WERI-Rb-1 (cell line): ENCODE results near the gene CATSPERZ.

Source experiments
- DNase-seq: peaks from one replicate; pipeline ENCODE4 v3.0.0-alpha.2; 2020
- H3K27ac ChIP-seq: fragments of 250-450 bp; sonication (Bioruptor Pico); 2 replicates; pipeline ENCODE4 v1.5.1; 2020; ENCODE audit warnings: mild to moderate bottlenecking, moderate library complexity
- H3K27me3 ChIP-seq: fragments of 250-450 bp; sonication (Bioruptor Pico); 2 replicates; pipeline ENCODE4 v1.5.1; 2021; ENCODE audit warnings: mild to moderate bottlenecking, low read depth, moderate library complexity; ENCODE audit not compliant: insufficient read depth, severe bottlenecking
- H3K36me3 ChIP-seq: fragments of 250-450 bp; sonication (Bioruptor Pico); 2 replicates; pipeline ENCODE4 v1.5.1; 2020; ENCODE audit warnings: mild to moderate bottlenecking, moderate library complexity
- H3K4me3 ChIP-seq: 2 replicates; pipeline ENCODE4 v1.5.1; 2011; ENCODE audit warnings: low read depth, mild to moderate bottlenecking, control low read depth, low read length
- H3K9me3 ChIP-seq: fragments of 250-450 bp; sonication (Bioruptor Pico); 2 replicates; pipeline ENCODE4 v1.5.1; 2021; ENCODE audit warnings: mild to moderate bottlenecking, moderate library complexity; ENCODE audit not compliant: severe bottlenecking
- TF ChIP-seq, protein P1 (sequence below): IDR thresholded peaks from 2 replicates; pipeline ENCODE4 v1.5.1; 2011; ENCODE audit warnings: low read depth, mild to moderate bottlenecking, control low read depth, inconsistent platforms, low read length

The CATSPERZ gene

DNA sequence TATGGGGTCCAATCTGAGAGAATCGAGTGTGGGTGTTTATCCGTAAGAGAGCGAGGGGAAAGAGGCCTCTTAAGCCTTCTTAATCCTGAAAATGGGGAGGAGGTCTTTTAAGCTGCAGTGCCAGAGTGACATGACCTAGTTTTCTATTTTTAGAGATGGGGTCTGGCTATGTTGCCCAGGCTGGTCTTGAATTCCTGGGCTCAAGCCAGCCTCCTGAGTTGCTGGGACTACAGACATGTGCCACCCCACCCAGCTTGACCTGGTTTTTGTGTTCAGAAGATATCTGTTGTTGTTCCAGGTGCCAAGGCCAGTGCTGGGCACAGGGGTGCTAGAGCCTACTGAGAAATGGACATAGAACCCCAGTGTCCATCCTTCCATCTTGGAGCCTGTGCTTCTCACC, 17.1 kb upstream of the CATSPERZ start:
- no peaks in the 10 kb centered on the region for H3K9me3 ChIP-seq
- TF ChIP-seq, protein P1, sequence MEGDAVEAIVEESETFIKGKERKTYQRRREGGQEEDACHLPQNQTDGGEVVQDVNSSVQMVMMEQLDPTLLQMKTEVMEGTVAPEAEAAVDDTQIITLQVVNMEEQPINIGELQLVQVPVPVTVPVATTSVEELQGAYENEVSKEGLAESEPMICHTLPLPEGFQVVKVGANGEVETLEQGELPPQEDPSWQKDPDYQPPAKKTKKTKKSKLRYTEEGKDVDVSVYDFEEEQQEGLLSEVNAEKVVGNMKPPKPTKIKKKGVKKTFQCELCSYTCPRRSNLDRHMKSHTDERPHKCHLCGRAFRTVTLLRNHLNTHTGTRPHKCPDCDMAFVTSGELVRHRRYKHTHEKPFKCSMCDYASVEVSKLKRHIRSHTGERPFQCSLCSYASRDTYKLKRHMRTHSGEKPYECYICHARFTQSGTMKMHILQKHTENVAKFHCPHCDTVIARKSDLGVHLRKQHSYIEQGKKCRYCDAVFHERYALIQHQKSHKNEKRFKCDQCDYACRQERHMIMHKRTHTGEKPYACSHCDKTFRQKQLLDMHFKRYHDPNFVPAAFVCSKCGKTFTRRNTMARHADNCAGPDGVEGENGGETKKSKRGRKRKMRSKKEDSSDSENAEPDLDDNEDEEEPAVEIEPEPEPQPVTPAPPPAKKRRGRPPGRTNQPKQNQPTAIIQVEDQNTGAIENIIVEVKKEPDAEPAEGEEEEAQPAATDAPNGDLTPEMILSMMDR, result no peak
- no peaks in the 10 kb centered on the region for H3K27me3 ChIP-seq
- no peak overlapping the region for H3K4me3 ChIP-seq
- H3K36me3 ChIP-seq, result peaks cover 39% of the 10 kb centered on the region
- H3K27ac ChIP-seq, result peak overlapping the region; percentile 56; the same call in 1 of the 2 replicates
- no peak for DNase-seq

GRCh38 chr11:64284048-64284961, 15.9 kb upstream of the CATSPERZ start, which contains the start of gene BAD:
TSS of gene BAD (minus strand) at chr11:64284665. CDS start at chr11:64284368, 297 bp downstream.
- Histone ChIP-seq H3K27ac (peak within 1 kb of the TSS; percentile 91), H3K9me3 (no peaks in the 10 kb centered on the region), H3K27me3 (no peaks in the 10 kb centered on the region), H3K36me3 (peaks cover 30% of the 10 kb centered on the region), H3K4me3 (peak within 1 kb of the TSS; percentile 96)
- peak; percentile 95 for DNase-seq
- TF ChIP-seq, protein P1, result no peak

DNA sequence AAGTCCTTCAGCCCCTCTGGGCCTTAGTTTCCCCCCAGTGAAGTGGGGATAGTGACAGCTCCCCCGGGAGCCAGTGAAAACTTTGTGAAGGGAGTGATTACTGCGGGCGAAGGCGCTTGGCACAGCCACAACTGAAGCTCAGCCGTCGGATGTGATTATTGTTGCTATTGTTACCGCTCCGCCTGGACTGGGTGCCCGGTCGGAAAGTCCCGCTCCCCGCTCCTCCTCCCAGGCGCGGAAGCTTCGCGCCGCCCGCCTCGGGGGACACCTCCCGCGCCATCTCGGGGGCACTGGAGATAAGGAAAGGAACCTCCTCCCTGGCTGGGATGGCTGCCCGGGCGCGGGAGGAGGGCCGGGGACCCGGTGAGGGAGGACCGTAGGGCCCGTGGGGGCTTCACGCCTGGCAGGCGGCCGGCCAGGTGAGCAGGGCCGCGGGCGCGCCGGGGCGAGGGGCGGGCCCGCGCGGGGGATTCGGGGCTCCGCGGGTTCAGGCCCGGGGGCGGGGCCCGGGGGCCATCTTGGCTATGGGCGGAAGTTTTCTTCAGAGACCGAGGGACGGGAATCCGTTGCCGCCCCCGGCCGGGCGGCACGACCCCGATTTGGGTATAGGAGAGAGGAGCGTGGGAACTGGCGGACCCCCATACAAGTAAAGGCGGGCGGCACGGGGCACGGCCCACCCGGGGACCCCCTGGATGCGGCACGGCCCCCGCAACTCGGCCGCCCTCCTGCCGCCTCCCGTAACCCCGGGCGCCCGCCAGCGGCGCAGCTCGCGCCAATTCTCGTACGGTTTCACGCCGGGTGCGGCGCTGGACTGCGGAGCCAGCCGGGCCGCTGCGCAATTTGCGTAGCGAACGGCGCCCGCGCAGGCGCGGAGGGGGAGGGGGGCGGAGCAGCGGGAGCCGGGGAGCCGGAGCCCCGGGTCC, 14.9 kb upstream of the CATSPERZ start, which contains the start of gene GPR137:
Gene GPR137, plus strand, starts transcription at position 887 of the 923 bp plus-strand sequence. CDS start 677 bp downstream, outside the sequence.
- no peaks in the 10 kb centered on the region for H3K27me3 ChIP-seq
- DNase-seq, result peak; percentile 83
- peak within 1 kb of the TSS; percentile 91 for H3K27ac ChIP-seq
- peak within 1 kb of the TSS; percentile 96 for H3K4me3 ChIP-seq
- no peaks in the 10 kb centered on the region for H3K9me3 ChIP-seq
- TF ChIP-seq, protein P1, result no peak
- H3K36me3 ChIP-seq, result peaks cover 29% of the 10 kb centered on the region

DNA sequence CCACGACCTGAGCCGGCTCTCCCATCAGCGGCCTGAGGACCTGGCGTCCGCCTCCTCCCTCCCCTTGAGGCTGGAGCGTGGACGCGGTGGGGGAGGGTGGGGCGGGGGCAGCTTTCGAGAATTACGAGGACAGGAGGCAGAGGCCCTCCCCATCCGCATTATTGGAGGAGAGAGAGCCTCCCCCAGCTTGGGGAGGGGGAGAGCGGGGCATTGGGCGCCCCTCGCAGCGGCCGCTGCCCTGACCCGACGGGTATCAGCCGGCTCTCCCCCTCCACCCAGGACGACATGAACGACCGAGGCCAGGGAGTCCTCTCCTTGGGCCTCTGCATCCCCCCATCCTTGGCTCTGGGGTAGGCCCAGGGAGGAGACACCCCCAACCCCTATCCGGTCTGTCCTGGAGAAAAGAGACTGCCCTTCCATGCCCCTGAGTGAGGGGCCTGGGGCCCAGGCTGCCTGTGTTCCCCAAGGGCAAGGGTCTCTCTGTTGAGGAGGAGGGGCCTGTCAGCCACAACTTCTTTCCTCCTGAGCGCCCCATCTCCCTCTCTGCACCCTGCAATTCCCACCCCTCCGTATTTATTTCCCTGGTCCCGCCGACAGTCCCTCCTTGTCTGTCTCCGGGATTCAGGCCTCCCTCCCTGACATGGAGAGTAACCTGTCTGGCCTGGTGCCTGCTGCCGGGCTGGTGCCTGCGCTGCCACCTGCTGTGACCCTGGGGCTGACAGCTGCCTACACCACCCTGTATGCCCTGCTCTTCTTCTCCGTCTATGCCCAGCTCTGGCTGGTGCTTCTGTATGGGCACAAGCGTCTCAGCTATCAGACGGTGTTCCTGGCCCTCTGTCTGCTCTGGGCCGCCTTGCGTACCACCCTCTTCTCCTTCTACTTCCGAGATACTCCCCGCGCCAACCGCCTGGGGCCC, 14.0 kb upstream of the CATSPERZ start:
- Histone ChIP-seq H3K27ac (peak overlapping the region; percentile 91), H3K4me3 (peak overlapping the region; percentile 96), H3K36me3 (peaks cover 23% of the 10 kb centered on the region), H3K9me3 (no peaks in the 10 kb centered on the region), H3K27me3 (peaks cover 6% of the 10 kb centered on the region)
- TF ChIP-seq, protein P1, result peak; percentile 27; the same call in 1 of the 2 replicates
- peak; percentile 39 for DNase-seq

DNA sequence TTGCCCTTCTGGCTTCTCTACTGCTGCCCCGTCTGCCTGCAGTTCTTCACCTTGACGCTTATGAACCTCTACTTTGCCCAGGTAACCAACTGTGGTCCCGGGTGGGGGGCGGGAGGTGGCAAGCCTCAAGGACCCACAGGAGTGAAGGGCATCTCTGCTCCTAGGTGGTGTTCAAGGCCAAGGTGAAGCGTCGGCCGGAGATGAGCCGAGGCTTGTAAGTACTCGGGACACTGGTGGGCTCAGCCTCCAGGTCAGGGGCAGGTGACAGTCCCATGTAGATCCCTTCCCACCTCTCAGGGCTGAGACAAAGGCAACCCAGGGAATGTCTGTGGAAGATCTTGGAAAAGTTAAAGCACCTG, 13.4 kb upstream of the CATSPERZ start:
- DNase-seq, result no peak
- Histone ChIP-seq H3K4me3 (no peak overlapping the region), H3K27ac (no peak overlapping the region), H3K9me3 (no peaks in the 10 kb centered on the region), H3K36me3 (peaks cover 17% of the 10 kb centered on the region), H3K27me3 (peaks cover 9% of the 10 kb centered on the region)
- TF ChIP-seq, protein P1, result no peak
